ENCODE results near the gene GPSM1. TPM values are rescaled to one million over a fixed set of nuclear protein-coding genes. Genes with fewer than 3 reads are reported as not detected.

The GPSM1 gene
- total RNA-seq, 1 experiment from 2014 or later = 14.2 TPM

DNA sequence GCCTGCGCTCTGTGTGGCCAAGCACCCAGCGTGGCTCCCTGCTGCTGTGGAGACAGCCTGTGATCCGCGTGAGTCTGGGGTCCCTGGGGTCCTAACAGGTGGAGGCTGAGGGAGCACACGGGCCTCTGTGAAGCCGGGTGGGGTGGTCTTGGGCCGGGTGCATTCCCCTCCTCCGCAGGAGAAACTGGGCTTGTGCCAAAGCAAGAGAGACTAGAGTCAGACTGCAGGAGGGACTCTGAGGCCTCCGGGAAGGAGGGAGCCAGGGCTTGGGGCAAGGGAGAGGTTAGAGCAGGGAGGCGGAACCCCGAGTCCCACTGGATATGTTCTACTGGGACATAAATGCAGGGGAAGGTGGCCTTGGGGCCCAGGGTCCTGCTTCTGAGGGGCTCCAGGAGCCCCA is 25.7 kb downstream of the GPSM1 start (continued):
- TF ChIP-seq, protein P1, sequence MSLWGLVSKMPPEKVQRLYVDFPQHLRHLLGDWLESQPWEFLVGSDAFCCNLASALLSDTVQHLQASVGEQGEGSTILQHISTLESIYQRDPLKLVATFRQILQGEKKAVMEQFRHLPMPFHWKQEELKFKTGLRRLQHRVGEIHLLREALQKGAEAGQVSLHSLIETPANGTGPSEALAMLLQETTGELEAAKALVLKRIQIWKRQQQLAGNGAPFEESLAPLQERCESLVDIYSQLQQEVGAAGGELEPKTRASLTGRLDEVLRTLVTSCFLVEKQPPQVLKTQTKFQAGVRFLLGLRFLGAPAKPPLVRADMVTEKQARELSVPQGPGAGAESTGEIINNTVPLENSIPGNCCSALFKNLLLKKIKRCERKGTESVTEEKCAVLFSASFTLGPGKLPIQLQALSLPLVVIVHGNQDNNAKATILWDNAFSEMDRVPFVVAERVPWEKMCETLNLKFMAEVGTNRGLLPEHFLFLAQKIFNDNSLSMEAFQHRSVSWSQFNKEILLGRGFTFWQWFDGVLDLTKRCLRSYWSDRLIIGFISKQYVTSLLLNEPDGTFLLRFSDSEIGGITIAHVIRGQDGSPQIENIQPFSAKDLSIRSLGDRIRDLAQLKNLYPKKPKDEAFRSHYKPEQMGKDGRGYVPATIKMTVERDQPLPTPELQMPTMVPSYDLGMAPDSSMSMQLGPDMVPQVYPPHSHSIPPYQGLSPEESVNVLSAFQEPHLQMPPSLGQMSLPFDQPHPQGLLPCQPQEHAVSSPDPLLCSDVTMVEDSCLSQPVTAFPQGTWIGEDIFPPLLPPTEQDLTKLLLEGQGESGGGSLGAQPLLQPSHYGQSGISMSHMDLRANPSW (CRISPR knock-in tag; conservative IDR thresholded peaks at IDR 0.05; ENCODE audit: low read depth) = no peak
- TF ChIP-seq, protein P2, sequence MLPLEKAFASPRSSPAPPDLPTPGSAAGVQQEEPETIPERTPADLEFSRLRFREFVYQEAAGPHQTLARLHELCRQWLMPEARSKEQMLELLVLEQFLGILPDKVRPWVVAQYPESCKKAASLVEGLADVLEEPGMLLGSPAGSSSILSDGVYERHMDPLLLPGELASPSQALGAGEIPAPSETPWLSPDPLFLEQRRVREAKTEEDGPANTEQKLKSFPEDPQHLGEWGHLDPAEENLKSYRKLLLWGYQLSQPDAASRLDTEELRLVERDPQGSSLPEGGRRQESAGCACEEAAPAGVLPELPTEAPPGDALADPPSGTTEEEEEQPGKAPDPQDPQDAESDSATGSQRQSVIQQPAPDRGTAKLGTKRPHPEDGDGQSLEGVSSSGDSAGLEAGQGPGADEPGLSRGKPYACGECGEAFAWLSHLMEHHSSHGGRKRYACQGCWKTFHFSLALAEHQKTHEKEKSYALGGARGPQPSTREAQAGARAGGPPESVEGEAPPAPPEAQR (CRISPR knock-in tag; IDR thresholded peaks at IDR 0.05) = no peak
- TF ChIP-seq, protein P3, sequence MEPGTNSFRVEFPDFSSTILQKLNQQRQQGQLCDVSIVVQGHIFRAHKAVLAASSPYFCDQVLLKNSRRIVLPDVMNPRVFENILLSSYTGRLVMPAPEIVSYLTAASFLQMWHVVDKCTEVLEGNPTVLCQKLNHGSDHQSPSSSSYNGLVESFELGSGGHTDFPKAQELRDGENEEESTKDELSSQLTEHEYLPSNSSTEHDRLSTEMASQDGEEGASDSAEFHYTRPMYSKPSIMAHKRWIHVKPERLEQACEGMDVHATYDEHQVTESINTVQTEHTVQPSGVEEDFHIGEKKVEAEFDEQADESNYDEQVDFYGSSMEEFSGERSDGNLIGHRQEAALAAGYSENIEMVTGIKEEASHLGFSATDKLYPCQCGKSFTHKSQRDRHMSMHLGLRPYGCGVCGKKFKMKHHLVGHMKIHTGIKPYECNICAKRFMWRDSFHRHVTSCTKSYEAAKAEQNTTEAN (CRISPR knock-in tag; IDR thresholded peaks at IDR 0.05) = no peak
- TF ChIP-seq NFYB (CRISPR knock-in tag; conservative IDR thresholded peaks at IDR 0.05; ENCODE audit: low read depth) = no peak
- TF ChIP-seq EMX1 (CRISPR knock-in tag; IDR thresholded peaks at IDR 0.05) = no peak
- TF ChIP-seq, protein P4, sequence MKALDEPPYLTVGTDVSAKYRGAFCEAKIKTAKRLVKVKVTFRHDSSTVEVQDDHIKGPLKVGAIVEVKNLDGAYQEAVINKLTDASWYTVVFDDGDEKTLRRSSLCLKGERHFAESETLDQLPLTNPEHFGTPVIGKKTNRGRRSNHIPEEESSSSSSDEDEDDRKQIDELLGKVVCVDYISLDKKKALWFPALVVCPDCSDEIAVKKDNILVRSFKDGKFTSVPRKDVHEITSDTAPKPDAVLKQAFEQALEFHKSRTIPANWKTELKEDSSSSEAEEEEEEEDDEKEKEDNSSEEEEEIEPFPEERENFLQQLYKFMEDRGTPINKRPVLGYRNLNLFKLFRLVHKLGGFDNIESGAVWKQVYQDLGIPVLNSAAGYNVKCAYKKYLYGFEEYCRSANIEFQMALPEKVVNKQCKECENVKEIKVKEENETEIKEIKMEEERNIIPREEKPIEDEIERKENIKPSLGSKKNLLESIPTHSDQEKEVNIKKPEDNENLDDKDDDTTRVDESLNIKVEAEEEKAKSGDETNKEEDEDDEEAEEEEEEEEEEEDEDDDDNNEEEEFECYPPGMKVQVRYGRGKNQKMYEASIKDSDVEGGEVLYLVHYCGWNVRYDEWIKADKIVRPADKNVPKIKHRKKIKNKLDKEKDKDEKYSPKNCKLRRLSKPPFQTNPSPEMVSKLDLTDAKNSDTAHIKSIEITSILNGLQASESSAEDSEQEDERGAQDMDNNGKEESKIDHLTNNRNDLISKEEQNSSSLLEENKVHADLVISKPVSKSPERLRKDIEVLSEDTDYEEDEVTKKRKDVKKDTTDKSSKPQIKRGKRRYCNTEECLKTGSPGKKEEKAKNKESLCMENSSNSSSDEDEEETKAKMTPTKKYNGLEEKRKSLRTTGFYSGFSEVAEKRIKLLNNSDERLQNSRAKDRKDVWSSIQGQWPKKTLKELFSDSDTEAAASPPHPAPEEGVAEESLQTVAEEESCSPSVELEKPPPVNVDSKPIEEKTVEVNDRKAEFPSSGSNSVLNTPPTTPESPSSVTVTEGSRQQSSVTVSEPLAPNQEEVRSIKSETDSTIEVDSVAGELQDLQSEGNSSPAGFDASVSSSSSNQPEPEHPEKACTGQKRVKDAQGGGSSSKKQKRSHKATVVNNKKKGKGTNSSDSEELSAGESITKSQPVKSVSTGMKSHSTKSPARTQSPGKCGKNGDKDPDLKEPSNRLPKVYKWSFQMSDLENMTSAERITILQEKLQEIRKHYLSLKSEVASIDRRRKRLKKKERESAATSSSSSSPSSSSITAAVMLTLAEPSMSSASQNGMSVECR (CRISPR knock-in tag; IDR thresholded peaks at IDR 0.05; ENCODE audit: borderline replicate concordance) = no peak
- TF ChIP-seq, protein P5, sequence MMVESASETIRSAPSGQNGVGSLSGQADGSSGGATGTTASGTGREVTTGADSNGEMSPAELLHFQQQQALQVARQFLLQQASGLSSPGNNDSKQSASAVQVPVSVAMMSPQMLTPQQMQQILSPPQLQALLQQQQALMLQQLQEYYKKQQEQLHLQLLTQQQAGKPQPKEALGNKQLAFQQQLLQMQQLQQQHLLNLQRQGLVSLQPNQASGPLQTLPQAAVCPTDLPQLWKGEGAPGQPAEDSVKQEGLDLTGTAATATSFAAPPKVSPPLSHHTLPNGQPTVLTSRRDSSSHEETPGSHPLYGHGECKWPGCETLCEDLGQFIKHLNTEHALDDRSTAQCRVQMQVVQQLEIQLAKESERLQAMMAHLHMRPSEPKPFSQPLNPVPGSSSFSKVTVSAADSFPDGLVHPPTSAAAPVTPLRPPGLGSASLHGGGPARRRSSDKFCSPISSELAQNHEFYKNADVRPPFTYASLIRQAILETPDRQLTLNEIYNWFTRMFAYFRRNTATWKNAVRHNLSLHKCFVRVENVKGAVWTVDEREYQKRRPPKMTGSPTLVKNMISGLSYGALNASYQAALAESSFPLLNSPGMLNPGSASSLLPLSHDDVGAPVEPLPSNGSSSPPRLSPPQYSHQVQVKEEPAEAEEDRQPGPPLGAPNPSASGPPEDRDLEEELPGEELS (CRISPR knock-in tag; IDR thresholded peaks at IDR 0.05) = no peak
- no peak for TF ChIP-seq MXD4 (CRISPR knock-in tag; IDR thresholded peaks at IDR 0.05; ENCODE audit: borderline replicate concordance)
- TF ChIP-seq OVOL2 (CRISPR knock-in tag; IDR thresholded peaks at IDR 0.05; ENCODE audit: borderline replicate concordance) = no peak

DNA sequence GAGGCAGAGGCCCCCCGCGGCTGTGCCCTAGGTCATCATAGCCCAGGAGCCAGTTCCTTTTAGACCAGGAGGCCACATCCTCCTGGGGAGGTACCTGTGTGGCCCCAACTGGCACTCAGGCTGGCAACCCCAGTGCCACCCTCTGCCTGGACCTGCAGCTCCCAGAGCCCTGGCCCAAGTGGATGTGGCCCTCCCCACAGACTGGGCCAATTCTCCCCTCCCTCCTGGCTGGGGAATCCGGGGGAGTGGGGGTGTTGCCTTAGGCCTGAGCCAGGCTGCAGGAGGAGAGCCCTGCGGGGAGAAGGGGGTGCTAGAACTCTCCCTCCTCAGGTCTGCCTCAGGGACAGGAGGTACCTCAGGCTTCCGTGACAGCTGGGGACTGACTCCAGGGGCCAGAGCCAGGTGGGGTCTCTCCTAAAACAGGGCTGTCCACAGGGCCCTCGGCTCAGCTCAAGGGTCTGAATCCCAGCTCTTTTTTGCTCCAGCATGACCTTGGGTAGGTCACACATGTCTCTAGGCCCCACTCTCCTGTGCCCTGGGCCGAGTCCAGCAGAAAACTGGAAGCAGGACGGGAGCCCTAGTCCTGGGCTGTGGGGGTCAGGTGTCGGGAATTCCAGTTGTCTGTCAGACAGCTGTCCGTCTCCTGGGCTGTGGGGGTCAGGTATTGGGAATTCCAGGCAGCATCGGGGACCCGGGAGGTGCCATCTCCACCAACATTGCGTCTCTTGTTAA is 26.6 kb downstream of the GPSM1 start:
- ChIA-PET POLR2A (interaction anchor here (0.5 to 1.5 kb wide), 4 partner anchors 9 to 302 kb away, joined by 3 read pairs; no protein-coding TSS in a partner anchor), CTCF (interaction anchor here (0.9 to 1.9 kb wide), 3 partner anchors 8 to 14 kb away, joined by 3 to 7 read pairs (median 3); partner anchors contain the start of gene DNLZ)
- H3K4me3 Mint-ChIP-seq = no peak overlapping the region
- H3K4me1 Mint-ChIP-seq = no peaks in the 10 kb centered on the region
- H3K9me3 Mint-ChIP-seq = no peaks in the 10 kb centered on the region
- DNase-seq (ENCODE audit: low spot score) (no peak), ATAC-seq (no peak)
- H3K36me3 Mint-ChIP-seq = no peaks in the 10 kb centered on the region
- H3K27me3 Mint-ChIP-seq (ENCODE audit: low read depth) = no peaks in the 10 kb centered on the region
- H3K27ac Mint-ChIP-seq = no peak overlapping the region
- no peak for TF ChIP-seq FOXP1 (CRISPR knock-in tag; IDR thresholded peaks at IDR 0.05; ENCODE audit: borderline replicate concordance)
- no peak for TF ChIP-seq JAZF1 (CRISPR knock-in tag; IDR thresholded peaks at IDR 0.05)
- TF ChIP-seq FOXK1 (CRISPR knock-in tag; IDR thresholded peaks at IDR 0.05) = no peak
- TF ChIP-seq TEAD4 (CRISPR knock-in tag; IDR thresholded peaks at IDR 0.05) = no peak
- TF ChIP-seq, protein P6, sequence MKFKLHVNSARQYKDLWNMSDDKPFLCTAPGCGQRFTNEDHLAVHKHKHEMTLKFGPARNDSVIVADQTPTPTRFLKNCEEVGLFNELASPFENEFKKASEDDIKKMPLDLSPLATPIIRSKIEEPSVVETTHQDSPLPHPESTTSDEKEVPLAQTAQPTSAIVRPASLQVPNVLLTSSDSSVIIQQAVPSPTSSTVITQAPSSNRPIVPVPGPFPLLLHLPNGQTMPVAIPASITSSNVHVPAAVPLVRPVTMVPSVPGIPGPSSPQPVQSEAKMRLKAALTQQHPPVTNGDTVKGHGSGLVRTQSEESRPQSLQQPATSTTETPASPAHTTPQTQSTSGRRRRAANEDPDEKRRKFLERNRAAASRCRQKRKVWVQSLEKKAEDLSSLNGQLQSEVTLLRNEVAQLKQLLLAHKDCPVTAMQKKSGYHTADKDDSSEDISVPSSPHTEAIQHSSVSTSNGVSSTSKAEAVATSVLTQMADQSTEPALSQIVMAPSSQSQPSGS (CRISPR knock-in tag; IDR thresholded peaks at IDR 0.05; ENCODE audit: borderline replicate concordance, low read depth) = no peak
- no peak for TF ChIP-seq ZBTB21 (CRISPR knock-in tag; IDR thresholded peaks at IDR 0.05; ENCODE audit: borderline replicate concordance)
- TF ChIP-seq RELA (CRISPR knock-in tag; IDR thresholded peaks at IDR 0.05; ENCODE audit: borderline replicate concordance) = no peak
- TF ChIP-seq ZNF121 (CRISPR knock-in tag; IDR thresholded peaks at IDR 0.05) = no peak

Data from WTC11 (cell line).